ENCODE data around the gene APOA5. TPM values are rescaled to one million over a fixed set of nuclear protein-coding genes. Genes with fewer than 3 reads are reported as not detected.

APOA5 gene
- total and polyA plus RNA-seq, 4 donors, result 0.22 to 0.77 (median 0.31) TPM; not detected in 1

- Histone ChIP-seq H3K9me3 (ENCODE audit: control insufficient read depth in 4 of 4, insufficient read depth in 3 of 4, low read length in 3 of 4) (no peaks in the 10 kb centered on the region), H3K27ac (ENCODE audit: low read depth in 1 of 2, low read length in 1 of 2) (no peak overlapping the region), H3K4me3 (no peak overlapping the region), H3K36me3 (ENCODE audit: control insufficient read depth in 4 of 4, insufficient read depth in 4 of 4, low read length in 4 of 4) (no peaks in the 10 kb centered on the region), H3K4me1 (ENCODE audit: control insufficient read depth in 5 of 5, insufficient read depth in 5 of 5, low read length in 5 of 5) (peaks cover 0 to 22% (median 3%) of the 10 kb centered on the region in 5 donors), H3K9ac (ENCODE audit: insufficient read depth in 1 of 2, low read length in 2 of 2) (no peak overlapping the region), H3K27me3 (ENCODE audit: control insufficient read depth in 3 of 3, insufficient read depth in 3 of 3, low read length in 2 of 3) (peaks cover 0 to 2% (median 0%) of the 10 kb centered on the region in 3 donors)
- no peak for TF ChIP-seq CTCF (IDR thresholded peaks at IDR 0.05; ENCODE audit: control extremely low read depth, extremely low read depth)
- no peak for ATAC-seq (ENCODE audit: insufficient read depth, low FRiP score)
- WGBS, 2 donors, result 78 to 89% methylated on average over 8 of the region's 8 CpGs
- no peak for DNase-seq
Observed at GRCh38 chr11:116792869-116793771, 1.4 kb upstream of the APOA5 start.

GRCh38 chr11:116792144-116792868, 627 bp upstream of the APOA5 start:
- ATAC-seq (ENCODE audit: insufficient read depth, low FRiP score) (no peak), DNase-seq (no peak)
- WGBS, 2 donors, result 73 to 84% methylated on average over 8 of the region's 8 CpGs
- no peak overlapping the region for H3K4me3 ChIP-seq
- no peaks in the 10 kb centered on the region for H3K9me3 ChIP-seq (ENCODE audit: control insufficient read depth in 4 of 4, insufficient read depth in 3 of 4, low read length in 3 of 4)
- no peaks in the 10 kb centered on the region for H3K36me3 ChIP-seq (ENCODE audit: control insufficient read depth in 4 of 4, insufficient read depth in 4 of 4, low read length in 4 of 4)
- H3K9ac ChIP-seq (ENCODE audit: insufficient read depth in 1 of 2, low read length in 2 of 2), result no peak overlapping the region
- no peak for TF ChIP-seq CTCF (IDR thresholded peaks at IDR 0.05; ENCODE audit: control extremely low read depth, extremely low read depth)
- H3K27me3 ChIP-seq (ENCODE audit: control insufficient read depth in 3 of 3, insufficient read depth in 3 of 3, low read length in 2 of 3), result peaks cover 0 to 2% (median 0%) of the 10 kb centered on the region in 3 donors
- H3K4me1 ChIP-seq (ENCODE audit: control insufficient read depth in 5 of 5, insufficient read depth in 5 of 5, low read length in 5 of 5), result peaks cover 0 to 23% (median 3%) of the 10 kb centered on the region in 5 donors
- H3K27ac ChIP-seq (ENCODE audit: low read depth in 1 of 2, low read length in 1 of 2), result no peak overlapping the region

GRCh38 chr11:116791002-116791812, 472 bp downstream of the APOA5 start:
- H3K9ac ChIP-seq (ENCODE audit: insufficient read depth in 1 of 2, low read length in 2 of 2), result no peak overlapping the region
- H3K4me3 ChIP-seq, result no peak overlapping the region
- no peaks in the 10 kb centered on the region for H3K9me3 ChIP-seq (ENCODE audit: control insufficient read depth in 4 of 4, insufficient read depth in 3 of 4, low read length in 3 of 4)
- TF ChIP-seq CTCF (IDR thresholded peaks at IDR 0.05; ENCODE audit: control extremely low read depth, extremely low read depth), result peak; percentile 90
- ATAC-seq (ENCODE audit: insufficient read depth, low FRiP score) (peak; percentile 42), DNase-seq (peak; percentile 77 to 88 (median 84))
- peaks cover 5 to 30% (median 9%) of the 10 kb centered on the region in 5 donors for H3K4me1 ChIP-seq (ENCODE audit: control insufficient read depth in 5 of 5, insufficient read depth in 5 of 5, low read length in 5 of 5)
- H3K27ac ChIP-seq (ENCODE audit: low read depth in 1 of 2, low read length in 1 of 2), result no peak overlapping the region
- WGBS, 2 donors, result 23 to 27% methylated on average over 31 of the region's 31 CpGs
- H3K36me3 ChIP-seq (ENCODE audit: control insufficient read depth in 4 of 4, insufficient read depth in 4 of 4, low read length in 4 of 4), result peaks cover 1 to 5% (median 3%) of the 10 kb centered on the region in 4 donors
- peaks cover 0 to 2% (median 0%) of the 10 kb centered on the region in 3 donors for H3K27me3 ChIP-seq (ENCODE audit: control insufficient read depth in 3 of 3, insufficient read depth in 3 of 3, low read length in 2 of 3)

Data from lung (tissue), 12 donors.